Right ventricle myocardium inferior (tissue), 1 donor: ENCODE data around the gene MIA2. TPM values are rescaled to one million over a fixed set of nuclear protein-coding genes. Genes with fewer than 3 reads are reported as not detected.

Experiments used
- total RNA-seq: library from RNA; stranded (reverse); fragmentation: NEBNext Ultra II Directional; extraction: Animal tissue kit (Norgen Biotek cat#: 25700); gene quantifications from one replicate; pipeline ENCODE4 v1.2.1, GENCODE V29; 2021
- donor health status: DM: no; HTN: yes; CAD: no; lungs with severe emphysema.

Gene MIA2
- total RNA-seq, 1 donor from 2014 or later = 22.2 TPM

Other genes starting within 250 kb of the MIA2 start
- gene SEC23A, start 130.7 kb upstream of the MIA2 start, total RNA-seq = 86.0 TPM
- gene GEMIN2, start 119.6 kb upstream of the MIA2 start, total RNA-seq = 7.0 TPM
- gene TRAPPC6B, start 63.6 kb upstream of the MIA2 start, total RNA-seq = 23.6 TPM
- gene PNN, start 58.7 kb upstream of the MIA2 start, total RNA-seq = 21.7 TPM
- 4.0 TPM for gene FBXO33, start 198.5 kb downstream of the MIA2 start, total RNA-seq